HepG2 (cell line): ENCODE measurements around the gene TSLP. TPM values are rescaled to one million over a fixed set of nuclear protein-coding genes. Genes with fewer than 3 reads are reported as not detected.

Experiments
- ELF3 ChIP-seq: IDR thresholded peaks from 2 replicates; pipeline ENCODE4 v1.6.1; 2016; ENCODE audit warnings: missing genetic modification reagents, missing compliant biosample characterization
- FOXP4 ChIP-seq: sonication (generic); formaldehyde crosslinking; IDR thresholded peaks from 2 replicates; pipeline ENCODE4 v1.4.0; 2020; ENCODE audit warnings: missing genetic modification reagents
- HNF4A ChIP-seq: sonication (generic); formaldehyde crosslinking; IDR thresholded peaks from 2 replicates; pipeline ENCODE4 v1.4.0; 2020; ENCODE audit warnings: missing genetic modification reagents
- MLX ChIP-seq: IDR thresholded peaks from 2 replicates; pipeline ENCODE4 v1.6.1; 2016
- NFIB ChIP-seq: sonication (generic); formaldehyde crosslinking; IDR thresholded peaks from 2 replicates; pipeline ENCODE4 v1.9.0; 2021; ENCODE audit warnings: missing genetic modification reagents, mild to moderate bottlenecking, borderline replicate concordance
- PHF20 ChIP-seq: sonication (generic); formaldehyde crosslinking; IDR thresholded peaks from 2 replicates; pipeline ENCODE4 v1.5.0; 2020; ENCODE audit warnings: mild to moderate bottlenecking, missing genetic modification reagents
- SMARCC2 ChIP-seq: fragments of 450-650 bp; IDR thresholded peaks from 2 replicates; pipeline ENCODE4 v1.6.1; 2017; ENCODE audit warnings: antibody characterized with exemption, mild to moderate bottlenecking
- SP4 ChIP-seq: sonication (generic); formaldehyde crosslinking; IDR thresholded peaks from 2 replicates; pipeline ENCODE4 v1.8.1; 2023; ENCODE audit warnings: mild to moderate bottlenecking, missing genetic modification reagents
- SRSF9 ChIP-seq: fragments of 200-400 bp; formaldehyde crosslinking; IDR thresholded peaks from 2 replicates; pipeline ENCODE4 v1.6.1; 2018; ENCODE audit warnings: borderline replicate concordance, mild to moderate bottlenecking, low read depth, low read length; ENCODE audit not compliant: insufficient read depth, poor library complexity, severe bottlenecking
- TAF15 ChIP-seq: fragments of 200-400 bp; formaldehyde crosslinking; IDR thresholded peaks from one replicate; pipeline ENCODE4 v1.6.1; 2018; ENCODE audit warnings: mild to moderate bottlenecking, low read depth, low read length; ENCODE audit not compliant: poor library complexity, severe bottlenecking
- U2AF1 ChIP-seq: fragments of 200-400 bp; formaldehyde crosslinking; optimal IDR thresholded peaks from 2 replicates; pipeline ENCODE3; 2017; ENCODE audit warnings: mild to moderate bottlenecking, low read depth, low read length
- ZNF136 ChIP-seq: sonication (generic); formaldehyde crosslinking; IDR thresholded peaks from 2 replicates; pipeline ENCODE4 v1.8.1; 2022; ENCODE audit warnings: low read depth, mild to moderate bottlenecking, moderate library complexity, missing genetic modification reagents
- ZNF280B ChIP-seq: sonication (generic); formaldehyde crosslinking; IDR thresholded peaks from 2 replicates; pipeline ENCODE4 v1.5.0; 2020; ENCODE audit warnings: missing genetic modification reagents, mild to moderate bottlenecking, borderline replicate concordance
- ZNF296 ChIP-seq: sonication (generic); formaldehyde crosslinking; conservative IDR thresholded peaks from 2 replicates; pipeline ENCODE4 v1.5.0; 2020; ENCODE audit warnings: mild to moderate bottlenecking, missing genetic modification reagents
- ZNF432 ChIP-seq: sonication (generic); formaldehyde crosslinking; IDR thresholded peaks from 2 replicates; pipeline ENCODE4 v1.5.0; 2020; ENCODE audit warnings: missing genetic modification reagents, mild to moderate bottlenecking, borderline replicate concordance
- ZNF460 ChIP-seq: sonication (generic); formaldehyde crosslinking; IDR thresholded peaks from 2 replicates; pipeline ENCODE4 v1.5.1; 2020; ENCODE audit warnings: missing genetic modification reagents, mild to moderate bottlenecking, borderline replicate concordance
- ZNF710 ChIP-seq: sonication (generic); formaldehyde crosslinking; IDR thresholded peaks from 2 replicates; pipeline ENCODE4 v1.5.0; 2020; ENCODE audit warnings: mild to moderate bottlenecking, missing genetic modification reagents, borderline replicate concordance
- ZNF749 ChIP-seq: sonication (generic); formaldehyde crosslinking; IDR thresholded peaks from 2 replicates; pipeline ENCODE4 v1.8.0; 2022; ENCODE audit warnings: mild to moderate bottlenecking, missing genetic modification reagents, moderate library complexity, borderline replicate concordance
- ZNF772 ChIP-seq: sonication (generic); formaldehyde crosslinking; IDR thresholded peaks from 2 replicates; pipeline ENCODE4 v1.5.0; 2020; ENCODE audit warnings: mild to moderate bottlenecking, missing genetic modification reagents
- ZSCAN31 ChIP-seq: sonication (generic); formaldehyde crosslinking; IDR thresholded peaks from 2 replicates; pipeline ENCODE4 v1.5.0; 2020; ENCODE audit warnings: low read depth, mild to moderate bottlenecking, missing genetic modification reagents
- polyA plus RNA-seq, 8 experiments: library from polyadenylated mRNA; depleted of rRNA in 3 of 8; stranded (reverse) in 7 of 8; unstranded in 1 of 8; fragments of >200 nt; fragmentation: Illumina TruSeq in 4 of 8; extraction: Trizol in 4 of 8; gene quantifications; 2 replicates each; pipeline versions ENCODE4 v1.2.1 to v1.2.3, GENCODE V29; 2011 to 2016; ENCODE audit warnings: low read depth in 4 of 8, missing spikeins in 1 of 8, mixed read lengths in 1 of 8; ENCODE audit not compliant: insufficient read depth in 1 of 8
- total RNA-seq, 5 experiments: library from RNA; depleted of rRNA; stranded (reverse); fragments of >200 nt; fragmentation: Illumina TruSeq; extraction: Trizol; gene quantifications; 2 replicates each; pipeline ENCODE4 v1.2.3, GENCODE V29; 2016; ENCODE audit warnings: low read depth in 1 of 5

TSLP gene
- total and polyA plus RNA-seq, 2 of the 13 experiments (the other 11 are each of a cell fraction or from before 2014, with no cell fraction given) = not detected

GRCh38 chr5:111092062-111092853, 20.7 kb downstream of the TSLP start, which contains the start of gene WDR36 (continued):
- peak; percentile 91; the same call in 1 of the 2 replicates for TF ChIP-seq ZNF136 (CRISPR knock-in tag)
- no peak for TF ChIP-seq TAF15
- TF ChIP-seq HNF4A (CRISPR knock-in tag) = peak; percentile 73
- TF ChIP-seq ZSCAN31 (CRISPR knock-in tag) = peak; percentile 94
- TF ChIP-seq ZNF280B (CRISPR knock-in tag) = peak; percentile 97
- peak; percentile 60; the same call in 1 of the 2 replicates for TF ChIP-seq ZNF710 (CRISPR knock-in tag)
- TF ChIP-seq U2AF1 = no peak
- TF ChIP-seq SMARCC2 = no peak
- no peak for TF ChIP-seq SRSF9
- 0 out of 2 replicates have a peak, but pooled peaks have one; percentile 29 for TF ChIP-seq ZNF296 (CRISPR knock-in tag)
- TF ChIP-seq ZNF772 (CRISPR knock-in tag) = peak; percentile 96
- TF ChIP-seq NFIB = peak; percentile 82; the same call in 1 of the 2 replicates
- peak; percentile 81 for TF ChIP-seq MLX (CRISPR knock-in tag)
- TF ChIP-seq ZNF460 (CRISPR knock-in tag) = no peak; the same call in 1 of the 2 replicates
- peak; percentile 88 for TF ChIP-seq SP4 (CRISPR knock-in tag)
- peak; percentile 98; the same call in 1 of the 2 replicates for TF ChIP-seq ZNF749
- peak; percentile 80 for TF ChIP-seq FOXP4 (CRISPR knock-in tag)
- peak; percentile 99 for TF ChIP-seq PHF20 (CRISPR knock-in tag)
- TF ChIP-seq ZNF432 (CRISPR knock-in tag) = 0 out of 2 replicates have a peak, but pooled peaks have one; percentile 83
- peak; percentile 93 for TF ChIP-seq ELF3 (CRISPR knock-in tag)
